Esophagus muscularis mucosa (tissue), 4 donors: ENCODE data around the gene MYO1A. TPM values are rescaled to one million over a fixed set of nuclear protein-coding genes. Genes with fewer than 3 reads are reported as not detected.

Source experiments
- DNase-seq: peaks from one replicate; pipeline ENCODE4 v3.0.0-alpha.2; 2017; ENCODE audit errors: extremely low spot score
- H3K27ac ChIP-seq, 4 donors: fragments of 200-600 bp; sonication (generic); replicated peaks in 1 of 4; 1 replicate in 3 of 4; 2 replicates in 1 of 4; pipeline ENCODE4 v1.5.1; 2016 to 2019; ENCODE audit warnings: mild to moderate bottlenecking in 1 of 4
- H3K27me3 ChIP-seq, 4 donors: fragments of 200-600 bp; sonication (generic); one replicate each; pipeline versions ENCODE4 v1.5.1 to v1.6.0; 2016 to 2019
- H3K36me3 ChIP-seq, 4 donors: fragments of 200-600 bp; sonication (generic); one replicate each; pipeline ENCODE4 v1.5.1; 2016 to 2019
- H3K4me1 ChIP-seq, 4 donors: fragments of 200-600 bp; sonication (generic); one replicate each; pipeline ENCODE4 v1.5.1; 2016 to 2019
- H3K4me3 ChIP-seq, 4 donors: fragments of 200-600 bp; sonication (generic); 1 replicate in 2 of 4; 2 replicates in 2 of 4; pipeline ENCODE4 v1.5.1; 2016 to 2019; ENCODE audit warnings: mild to moderate bottlenecking in 4 of 4, moderate library complexity in 1 of 4
- H3K9me3 ChIP-seq, 4 donors: fragments of 200-600 bp; sonication (generic); 1 replicate in 3 of 4; 2 replicates in 1 of 4; pipeline ENCODE4 v1.5.1; 2016 to 2019
- EP300 ChIP-seq: sonication (generic); formaldehyde crosslinking; IDR thresholded peaks from one replicate; pipeline ENCODE4 v1.6.1; 2017; ENCODE audit warnings: antibody characterized with exemption
- POLR2A ChIP-seq: fragments of 450-650 bp; IDR thresholded peaks from one replicate; pipeline ENCODE4 v1.6.1; 2017; ENCODE audit warnings: antibody characterized with exemption, moderate library complexity, mild to moderate bottlenecking, low read depth
- POLR2AphosphoS5 ChIP-seq, 2 donors: sonication (generic); formaldehyde crosslinking; IDR thresholded peaks; one replicate each; pipeline ENCODE4 v1.6.1; 2017; ENCODE audit warnings: antibody characterized with exemption in 2 of 2
- WGBS: methylation state at CpG from one replicate; pipeline ENCODE4 v1.1.5; 2018; 5-methylcytosine and 5-hydroxymethylcytosine counted together
- intact Hi-C: fragments of 100-400 bp; cut with DNase I; formaldehyde crosslinking; loops from one replicate; pipeline ENCODE4 v1.15.1; 2023
- total RNA-seq, 4 donors: library from RNA; depleted of rRNA; stranded (reverse); fragments of >200 nt; gene quantifications; one replicate each; pipeline versions ENCODE4 v1.1.0 to v1.2.1, GENCODE V29; 2016
- TF ChIP-seq, protein P1 (sequence below), 3 experiments: fragments of 200-600 bp in 2 of 3; fragments of 450-650 bp in 1 of 3; sonication (generic) in 2 of 3; IDR thresholded peaks; one replicate each; pipeline ENCODE4 v1.5.1; 2017 to 2019; ENCODE audit warnings: antibody characterized with exemption in 3 of 3, mild to moderate bottlenecking in 2 of 3, moderate library complexity in 1 of 3

Gene MYO1A
- total RNA-seq, 4 donors from 2014 or later = 0.06 to 1.1 (median 0.83) TPM

GRCh38 chr12:57003395-57003794, 46.5 kb downstream of the MYO1A start:
- 89% methylated on average over 13 of the region's 13 CpGs for WGBS
- peaks cover 16 to 47% (median 41%) of the 10 kb centered on the region in 4 donors for H3K4me1 ChIP-seq
- H3K4me3 ChIP-seq = no peak overlapping the region
- peaks cover 29 to 62% (median 52%) of the 10 kb centered on the region in 4 donors for H3K36me3 ChIP-seq
- H3K9me3 ChIP-seq = no peaks in the 10 kb centered on the region
- H3K27me3 ChIP-seq = no peaks in the 10 kb centered on the region
- no peak overlapping the region for H3K27ac ChIP-seq
- intact Hi-C loops = loop anchor here (5.0 kb wide), 1 partner anchor 251 kb away; the partner anchor contains the start of gene PRIM1
- TF ChIP-seq POLR2A (no peak), POLR2AphosphoS5 (IDR thresholded peaks at IDR 0.05) (no peak), EP300 (no peak)
- TF ChIP-seq, protein P1, sequence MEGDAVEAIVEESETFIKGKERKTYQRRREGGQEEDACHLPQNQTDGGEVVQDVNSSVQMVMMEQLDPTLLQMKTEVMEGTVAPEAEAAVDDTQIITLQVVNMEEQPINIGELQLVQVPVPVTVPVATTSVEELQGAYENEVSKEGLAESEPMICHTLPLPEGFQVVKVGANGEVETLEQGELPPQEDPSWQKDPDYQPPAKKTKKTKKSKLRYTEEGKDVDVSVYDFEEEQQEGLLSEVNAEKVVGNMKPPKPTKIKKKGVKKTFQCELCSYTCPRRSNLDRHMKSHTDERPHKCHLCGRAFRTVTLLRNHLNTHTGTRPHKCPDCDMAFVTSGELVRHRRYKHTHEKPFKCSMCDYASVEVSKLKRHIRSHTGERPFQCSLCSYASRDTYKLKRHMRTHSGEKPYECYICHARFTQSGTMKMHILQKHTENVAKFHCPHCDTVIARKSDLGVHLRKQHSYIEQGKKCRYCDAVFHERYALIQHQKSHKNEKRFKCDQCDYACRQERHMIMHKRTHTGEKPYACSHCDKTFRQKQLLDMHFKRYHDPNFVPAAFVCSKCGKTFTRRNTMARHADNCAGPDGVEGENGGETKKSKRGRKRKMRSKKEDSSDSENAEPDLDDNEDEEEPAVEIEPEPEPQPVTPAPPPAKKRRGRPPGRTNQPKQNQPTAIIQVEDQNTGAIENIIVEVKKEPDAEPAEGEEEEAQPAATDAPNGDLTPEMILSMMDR (IDR thresholded peaks at IDR 0.05) = no peak
- DNase-seq = no peak

- H3K4me3 ChIP-seq = no peak overlapping the region
- peaks cover 29 to 74% (median 60%) of the 10 kb centered on the region in 4 donors for H3K36me3 ChIP-seq
- 19% methylated on average over 8 of the region's 13 CpGs for WGBS
- no peak overlapping the region for H3K27ac ChIP-seq
- H3K9me3 ChIP-seq = no peaks in the 10 kb centered on the region
- intact Hi-C loops = loop anchor here (5.0 kb wide), 1 partner anchor 249 kb away; the partner anchor contains the start of gene PRIM1
- H3K27me3 ChIP-seq = no peaks in the 10 kb centered on the region
- DNase-seq = no peak
- TF ChIP-seq POLR2A = no peak
- TF ChIP-seq, protein P1 (IDR thresholded peaks at IDR 0.05) = peak; percentile 52 to 61 (median 54)
- H3K4me1 ChIP-seq = peaks cover 16 to 38% (median 31%) of the 10 kb centered on the region in 4 donors
Measured at GRCh38 chr12:57001448-57001906, 48.5 kb downstream of the MYO1A start.

DNA sequence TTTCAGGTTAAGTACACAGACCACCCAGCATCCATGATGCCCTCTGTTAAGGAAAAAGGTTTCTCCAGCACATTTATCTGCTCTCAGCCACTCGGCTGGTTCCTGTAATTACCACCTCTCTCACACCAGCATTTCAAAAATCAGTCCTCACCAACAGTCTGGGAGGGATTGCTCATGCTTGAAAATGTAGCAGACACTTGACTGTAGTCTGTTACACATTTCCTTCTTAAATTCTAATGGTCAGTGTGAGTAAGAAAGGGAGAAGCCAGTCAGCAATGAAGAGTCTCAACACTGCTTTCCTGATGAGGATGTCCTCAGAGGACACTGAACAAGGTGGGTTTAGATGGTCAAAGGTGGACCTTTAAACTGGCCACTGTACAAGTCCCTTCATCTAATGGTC, 49.5 kb downstream of the MYO1A start:
- no peak for TF ChIP-seq POLR2A
- peaks cover 29 to 78% (median 68%) of the 10 kb centered on the region in 4 donors for H3K36me3 ChIP-seq

GRCh38 chr12:56999456-56999855, 50.5 kb downstream of the MYO1A start:
- Histone ChIP-seq H3K36me3 (peaks cover 27 to 81% (median 70%) of the 10 kb centered on the region in 4 donors), H3K27ac (no peak overlapping the region), H3K9me3 (no peaks in the 10 kb centered on the region), H3K4me3 (no peak overlapping the region), H3K27me3 (no peaks in the 10 kb centered on the region), H3K4me1 (peaks cover 6 to 23% (median 16%) of the 10 kb centered on the region in 4 donors)
- no peak for DNase-seq
- TF ChIP-seq EP300 (no peak), POLR2AphosphoS5 (IDR thresholded peaks at IDR 0.05) (no peak), POLR2A (no peak)
- TF ChIP-seq, protein P1 (IDR thresholded peaks at IDR 0.05) = no peak
- 89% methylated on average over 4 of the region's 4 CpGs for WGBS
- intact Hi-C loops = no loop called here

More for the DNA sequence above, 49.5 kb downstream of the MYO1A start:
- DNase-seq = no peak
- Histone ChIP-seq H3K9me3 (no peaks in the 10 kb centered on the region), H3K4me1 (peaks cover 12 to 33% (median 25%) of the 10 kb centered on the region in 4 donors), H3K27ac (no peak overlapping the region), H3K27me3 (no peaks in the 10 kb centered on the region), H3K4me3 (no peak overlapping the region)
- WGBS = 47% methylated on average over 1 of the region's 1 CpG
- intact Hi-C loops = loop anchor here (5.0 kb wide), 1 partner anchor 248 kb away; the partner anchor contains the start of gene PRIM1

DNA sequence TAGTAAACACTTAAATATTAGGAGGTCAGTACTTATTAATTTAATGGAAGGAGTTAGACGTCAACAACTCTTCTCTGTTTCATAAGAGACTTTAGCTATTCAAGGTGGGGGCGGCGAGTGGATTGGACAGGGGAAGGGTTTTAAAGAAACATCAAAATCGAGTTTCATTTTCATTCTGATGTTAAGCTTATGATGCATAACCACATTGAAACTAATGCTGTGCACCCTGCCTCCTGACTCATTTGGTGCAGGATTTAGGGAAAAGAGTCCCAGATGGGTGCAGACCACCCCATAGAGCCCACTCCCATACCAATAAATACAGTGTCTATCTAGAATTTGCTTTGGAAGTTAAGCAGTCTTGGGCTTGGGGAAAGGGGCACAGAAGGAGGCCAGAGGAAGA, 50.9 kb downstream of the MYO1A start:
- H3K27ac ChIP-seq = no peak overlapping the region
- TF ChIP-seq, protein P1 (IDR thresholded peaks at IDR 0.05) = no peak
- TF ChIP-seq EP300 = no peak
- no peak for TF ChIP-seq POLR2AphosphoS5 (IDR thresholded peaks at IDR 0.05)
- no peak for TF ChIP-seq POLR2A
- no peak overlapping the region for H3K4me3 ChIP-seq
- peaks cover 6 to 20% (median 13%) of the 10 kb centered on the region in 4 donors for H3K4me1 ChIP-seq
- no peak for DNase-seq
- no peaks in the 10 kb centered on the region for H3K27me3 ChIP-seq
- WGBS = 67% methylated on average over 4 of the region's 4 CpGs
- H3K9me3 ChIP-seq = no peaks in the 10 kb centered on the region
- peaks cover 22 to 76% (median 65%) of the 10 kb centered on the region in 4 donors for H3K36me3 ChIP-seq
- intact Hi-C loops = no loop called here
